ENCODE results near the gene GHRH.

Gene GHRH

GRCh38 chr20:37201827-37202162 lies 59.8 kb downstream of the GHRH start:
- no peak for DNase-seq
